Spleen (tissue), 11 donors: ENCODE data around the gene CPLX3. TPM values are rescaled to one million over a fixed set of nuclear protein-coding genes. Genes with fewer than 3 reads are reported as not detected.

Source experiments
- DNase-seq: peaks from one replicate; pipeline ENCODE4 v3.0.0-alpha.2; 2020
- H3K27ac ChIP-seq, 8 donors: fragments of 200-600 bp; sonication (generic) in 7 of 8; 1 replicate in 4 of 8; 2 replicates in 4 of 8; pipeline versions ENCODE4 v1.5.0 to v1.8.0; 2016 to 2021; ENCODE audit warnings: inconsistent platforms in 4 of 8, mild to moderate bottlenecking in 4 of 8, moderate library complexity in 1 of 8
- H3K27me3 ChIP-seq, 7 donors: fragments of 200-600 bp; sonication (generic) in 6 of 7; replicated peaks in 1 of 7; 1 replicate in 4 of 7; 2 replicates in 3 of 7; pipeline versions ENCODE4 v1.5.0 to v1.8.0; 2016 to 2021; ENCODE audit warnings: inconsistent platforms in 3 of 7, mild to moderate bottlenecking in 1 of 7
- H3K36me3 ChIP-seq, 6 donors: fragments of 200-600 bp; sonication (generic) in 5 of 6; 1 replicate in 4 of 6; 2 replicates in 2 of 6; pipeline versions ENCODE4 v1.5.0 to v1.8.0; 2016 to 2021; ENCODE audit warnings: inconsistent platforms in 2 of 6
- H3K4me1 ChIP-seq, 6 donors: fragments of 200-600 bp; sonication (generic) in 5 of 6; 1 replicate in 3 of 6; 2 replicates in 3 of 6; pipeline versions ENCODE4 v1.5.0 to v1.8.0; 2016 to 2021; ENCODE audit warnings: inconsistent platforms in 3 of 6
- H3K4me3 ChIP-seq, 8 donors: fragments of 200-600 bp; sonication (generic) in 7 of 8; 1 replicate in 4 of 8; 2 replicates in 4 of 8; pipeline versions ENCODE4 v1.5.0 to v1.8.0; 2016 to 2021; ENCODE audit warnings: inconsistent platforms in 4 of 8, mild to moderate bottlenecking in 4 of 8, moderate library complexity in 2 of 8
- H3K9me3 ChIP-seq, 8 donors: fragments of 200-600 bp; sonication (generic) in 7 of 8; 1 replicate in 4 of 8; 2 replicates in 4 of 8; pipeline versions ENCODE4 v1.5.0 to v1.8.0; 2016 to 2021; ENCODE audit warnings: inconsistent platforms in 4 of 8
- POLR2A ChIP-seq, 3 donors: fragments of 450-650 bp; IDR thresholded peaks; one replicate each; pipeline ENCODE4 v1.5.1; 2017; ENCODE audit warnings: antibody characterized with exemption in 3 of 3, mild to moderate bottlenecking in 1 of 3
- POLR2AphosphoS5 ChIP-seq, 3 donors: sonication (generic); formaldehyde crosslinking; IDR thresholded peaks; one replicate each; pipeline ENCODE4 v1.5.1; 2017; ENCODE audit warnings: antibody characterized with exemption in 3 of 3
- WGBS, 5 donors: extraction: QIAGEN DNeasy Blood & Tissue Kit in 3 of 5; methylation state at CpG; one replicate each; pipeline versions ENCODE4 v1.1.5 to v1.1.7; 2013 to 2018; 5-methylcytosine and 5-hydroxymethylcytosine counted together
- intact Hi-C: fragments of 100-400 bp; cut with DNase I; formaldehyde crosslinking; loops from one replicate; pipeline ENCODE4 v1.15.0; 2023; ENCODE audit warnings: low total_unique reads
- polyA plus RNA-seq, 3 donors: library from polyadenylated mRNA; stranded (reverse); fragments of 200-250 nt; gene quantifications; one replicate each; pipeline ENCODE4 v1.2.1, GENCODE V29; 2013
- total RNA-seq, 7 donors: library from RNA; depleted of rRNA in 3 of 7; stranded (reverse); fragments of >200 nt in 3 of 7; fragmentation: NEBNext Ultra II Directional in 4 of 7; extraction: Animal tissue kit (Norgen Biotek cat#: 25700) in 4 of 7; gene quantifications; one replicate each; pipeline versions ENCODE4 v1.1.0 to v1.2.1, GENCODE V29; 2016 to 2021
- TF ChIP-seq, protein P1 (sequence below), 11 experiments: fragments of 200-600 bp in 7 of 11; fragments of 450-650 bp in 4 of 11; sonication (generic) in 4 of 11; IDR thresholded peaks in 8 of 11; conservative IDR thresholded peaks in 3 of 11; 1 replicate in 7 of 11; 2 replicates in 4 of 11; pipeline versions ENCODE4 v1.4.0 to v1.8.0; 2016 to 2021; ENCODE audit warnings: antibody characterized with exemption in 11 of 11, inconsistent platforms in 4 of 11, mild to moderate bottlenecking in 1 of 11
- donor health status: healthy with polysubstance abuse.
- donor health status: DM: no; HTN: no; CAD: no; lungs with moderate emphysema.
- donor health status: DM: no; HTN: no; CAD: no.
- donor health status: Bipolar disorder and iron deficiency.
- donor health status: healthy.
- donor health status: DM: no; HTN: no; CAD: no.
- donor health status: DM: yes; HTN: yes; CAD: no.

Gene CPLX3
- total and polyA plus RNA-seq, 10 donors: 17.7 to 207 (median 39.1) TPM

DNA sequence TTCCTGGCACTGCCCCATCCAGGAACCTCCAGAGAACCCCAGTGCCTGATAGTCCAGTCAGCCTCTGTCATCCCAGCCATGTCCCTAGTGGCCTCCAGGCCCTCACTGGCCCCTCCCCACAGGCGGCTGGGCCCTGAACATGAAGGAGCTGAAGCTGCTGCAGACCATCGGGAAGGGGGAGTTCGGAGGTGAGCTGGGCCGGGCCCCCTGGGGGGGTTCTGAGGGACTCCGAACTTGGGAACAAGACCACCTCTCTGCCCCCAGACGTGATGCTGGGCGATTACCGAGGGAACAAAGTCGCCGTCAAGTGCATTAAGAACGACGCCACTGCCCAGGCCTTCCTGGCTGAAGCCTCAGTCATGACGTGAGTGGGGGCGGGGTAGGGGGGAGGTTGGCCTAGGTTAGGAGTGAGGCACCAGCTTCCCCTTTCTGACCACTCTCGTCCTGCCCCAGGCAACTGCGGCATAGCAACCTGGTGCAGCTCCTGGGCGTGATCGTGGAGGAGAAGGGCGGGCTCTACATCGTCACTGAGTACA lies 25.8 kb upstream of the CPLX3 start:
- intact Hi-C loops: loop anchor here (5.0 kb wide), 1 partner anchor 33 kb away; no protein-coding TSS in a partner anchor
- H3K27ac ChIP-seq: peak overlapping the region in 5 of 8 donors; percentile 81 to 99 (median 99)
- H3K36me3 ChIP-seq: peaks cover 0 to 98% (median 59%) of the 10 kb centered on the region in 6 donors
- TF ChIP-seq, protein P1, sequence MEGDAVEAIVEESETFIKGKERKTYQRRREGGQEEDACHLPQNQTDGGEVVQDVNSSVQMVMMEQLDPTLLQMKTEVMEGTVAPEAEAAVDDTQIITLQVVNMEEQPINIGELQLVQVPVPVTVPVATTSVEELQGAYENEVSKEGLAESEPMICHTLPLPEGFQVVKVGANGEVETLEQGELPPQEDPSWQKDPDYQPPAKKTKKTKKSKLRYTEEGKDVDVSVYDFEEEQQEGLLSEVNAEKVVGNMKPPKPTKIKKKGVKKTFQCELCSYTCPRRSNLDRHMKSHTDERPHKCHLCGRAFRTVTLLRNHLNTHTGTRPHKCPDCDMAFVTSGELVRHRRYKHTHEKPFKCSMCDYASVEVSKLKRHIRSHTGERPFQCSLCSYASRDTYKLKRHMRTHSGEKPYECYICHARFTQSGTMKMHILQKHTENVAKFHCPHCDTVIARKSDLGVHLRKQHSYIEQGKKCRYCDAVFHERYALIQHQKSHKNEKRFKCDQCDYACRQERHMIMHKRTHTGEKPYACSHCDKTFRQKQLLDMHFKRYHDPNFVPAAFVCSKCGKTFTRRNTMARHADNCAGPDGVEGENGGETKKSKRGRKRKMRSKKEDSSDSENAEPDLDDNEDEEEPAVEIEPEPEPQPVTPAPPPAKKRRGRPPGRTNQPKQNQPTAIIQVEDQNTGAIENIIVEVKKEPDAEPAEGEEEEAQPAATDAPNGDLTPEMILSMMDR (IDR thresholded peaks at IDR 0.05 in 8 of 11, conservative IDR thresholded peaks at IDR 0.05 in 3 of 11): no peak
- no peak for TF ChIP-seq POLR2A (IDR thresholded peaks at IDR 0.05)
- TF ChIP-seq POLR2AphosphoS5 (IDR thresholded peaks at IDR 0.05): no peak
- peak; percentile 87 for DNase-seq
- no peaks in the 10 kb centered on the region for H3K27me3 ChIP-seq
- peak overlapping the region in 1 of 8 donors; percentile 44 for H3K4me3 ChIP-seq
- H3K9me3 ChIP-seq: no peaks in the 10 kb centered on the region
- peaks cover 47 to 62% (median 54%) of the 10 kb centered on the region in 6 donors for H3K4me1 ChIP-seq
- 78 to 90% (median 85%) methylated on average over 16 to 20 of the region's 20 CpGs for WGBS, 5 donors

DNA sequence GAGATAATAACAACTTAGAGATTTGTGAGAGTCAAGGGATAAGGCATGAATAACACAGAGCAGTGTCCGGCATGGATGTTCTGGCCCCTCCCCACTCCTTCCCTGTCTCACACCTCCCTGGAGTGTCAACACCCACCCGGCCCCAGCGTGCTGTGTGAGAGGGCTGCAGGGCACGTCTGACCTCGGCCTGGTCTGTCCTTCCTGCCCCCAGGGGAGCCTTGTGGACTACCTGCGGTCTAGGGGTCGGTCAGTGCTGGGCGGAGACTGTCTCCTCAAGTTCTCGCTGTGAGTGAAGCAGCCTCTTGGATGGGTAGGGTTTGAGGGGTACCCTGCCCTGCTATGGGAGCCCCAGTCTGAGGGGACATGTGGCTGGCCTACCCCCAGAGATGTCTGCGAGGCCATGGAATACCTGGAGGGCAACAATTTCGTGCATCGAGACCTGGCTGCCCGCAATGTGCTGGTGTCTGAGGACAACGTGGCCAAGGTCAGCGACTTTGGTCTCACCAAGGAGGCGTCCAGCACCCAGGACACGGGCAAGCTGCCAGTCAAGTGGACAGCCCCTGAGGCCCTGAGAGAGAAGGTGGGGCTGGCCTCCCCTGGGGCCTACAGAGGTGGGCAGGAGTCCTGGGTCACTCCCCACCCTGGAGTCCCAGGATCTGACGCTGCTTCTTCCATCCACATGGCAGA lies 25.0 kb upstream of the CPLX3 start:
- no peaks in the 10 kb centered on the region for H3K9me3 ChIP-seq
- H3K27ac ChIP-seq: peak overlapping the region in 3 of 8 donors; percentile 99
- peaks cover 0 to 89% (median 59%) of the 10 kb centered on the region in 6 donors for H3K36me3 ChIP-seq
- no peak for TF ChIP-seq POLR2A (IDR thresholded peaks at IDR 0.05)
- peak in 2 of 3 donors; percentile 16 to 68 for TF ChIP-seq POLR2AphosphoS5 (IDR thresholded peaks at IDR 0.05)
- WGBS, 5 donors: 83 to 90% (median 90%) methylated on average over 9 to 18 of the region's 18 CpGs
- intact Hi-C loops: loop anchor here (5.0 kb wide), 1 partner anchor 34 kb away; no protein-coding TSS in a partner anchor
- no peak overlapping the region for H3K4me3 ChIP-seq
- H3K4me1 ChIP-seq: peaks cover 39 to 54% (median 46%) of the 10 kb centered on the region in 6 donors
- DNase-seq: no peak
- H3K27me3 ChIP-seq: no peaks in the 10 kb centered on the region

DNA sequence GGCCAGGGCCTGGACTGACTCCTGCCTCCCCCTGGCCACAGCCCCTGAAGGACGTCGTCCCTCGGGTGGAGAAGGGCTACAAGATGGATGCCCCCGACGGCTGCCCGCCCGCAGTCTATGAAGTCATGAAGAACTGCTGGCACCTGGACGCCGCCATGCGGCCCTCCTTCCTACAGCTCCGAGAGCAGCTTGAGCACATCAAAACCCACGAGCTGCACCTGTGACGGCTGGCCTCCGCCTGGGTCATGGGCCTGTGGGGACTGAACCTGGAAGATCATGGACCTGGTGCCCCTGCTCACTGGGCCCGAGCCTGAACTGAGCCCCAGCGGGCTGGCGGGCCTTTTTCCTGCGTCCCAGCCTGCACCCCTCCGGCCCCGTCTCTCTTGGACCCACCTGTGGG lies 24.1 kb upstream of the CPLX3 start:
- no peak overlapping the region for H3K4me3 ChIP-seq
- DNase-seq: no peak
- intact Hi-C loops: loop anchor here (5.0 kb wide), 1 partner anchor 35 kb away; no protein-coding TSS in a partner anchor

DNA sequence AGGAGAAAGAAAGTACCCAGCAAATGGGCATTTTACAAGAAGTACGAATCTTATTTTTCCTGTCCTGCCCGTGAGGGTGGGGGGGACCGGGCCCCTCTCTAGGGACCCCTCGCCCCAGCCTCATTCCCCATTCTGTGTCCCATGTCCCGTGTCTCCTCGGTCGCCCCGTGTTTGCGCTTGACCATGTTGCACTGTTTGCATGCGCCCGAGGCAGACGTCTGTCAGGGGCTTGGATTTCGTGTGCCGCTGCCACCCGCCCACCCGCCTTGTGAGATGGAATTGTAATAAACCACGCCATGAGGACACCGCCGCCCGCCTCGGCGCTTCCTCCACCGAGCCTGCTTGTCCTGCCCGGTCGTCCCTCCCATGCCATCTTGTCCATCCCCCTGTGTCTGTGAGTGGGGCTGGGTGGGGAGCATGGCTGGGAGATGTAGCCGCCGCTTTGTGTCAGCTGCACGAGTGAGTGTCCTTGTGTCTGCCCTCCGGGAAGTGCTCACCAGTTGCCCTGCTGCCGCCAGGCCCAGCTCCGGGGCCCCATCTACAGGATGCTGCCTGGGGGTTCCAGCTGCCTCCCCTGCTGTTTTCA lies 23.5 kb upstream of the CPLX3 start:
- H3K27me3 ChIP-seq: no peaks in the 10 kb centered on the region
- no peak overlapping the region for H3K4me3 ChIP-seq
- peaks cover 24 to 45% (median 32%) of the 10 kb centered on the region in 6 donors for H3K4me1 ChIP-seq
- intact Hi-C loops: loop anchor here (5.0 kb wide), 1 partner anchor 36 kb away; no protein-coding TSS in a partner anchor
- DNase-seq: no peak
- peaks cover 0 to 74% (median 59%) of the 10 kb centered on the region in 6 donors for H3K36me3 ChIP-seq
- no peaks in the 10 kb centered on the region for H3K9me3 ChIP-seq
- 88 to 92% (median 90%) methylated on average over 29 to 31 of the region's 31 CpGs for WGBS, 5 donors
- TF ChIP-seq POLR2AphosphoS5 (IDR thresholded peaks at IDR 0.05): peak in 1 of 3 donors; percentile 56
- TF ChIP-seq, protein P1 (IDR thresholded peaks at IDR 0.05 in 8 of 11, conservative IDR thresholded peaks at IDR 0.05 in 3 of 11): no peak
- no peak overlapping the region for H3K27ac ChIP-seq

More for the DNA sequence above, 24.1 kb upstream of the CPLX3 start:
- H3K27me3 ChIP-seq: no peaks in the 10 kb centered on the region
- peaks cover 0 to 81% (median 59%) of the 10 kb centered on the region in 6 donors for H3K36me3 ChIP-seq
- peaks cover 31 to 46% (median 38%) of the 10 kb centered on the region in 6 donors for H3K4me1 ChIP-seq
- TF ChIP-seq POLR2A (IDR thresholded peaks at IDR 0.05) (no peak), POLR2AphosphoS5 (IDR thresholded peaks at IDR 0.05) (peak in 1 of 3 donors; percentile 67)
- TF ChIP-seq, protein P1 (IDR thresholded peaks at IDR 0.05 in 8 of 11, conservative IDR thresholded peaks at IDR 0.05 in 3 of 11): no peak
- no peaks in the 10 kb centered on the region for H3K9me3 ChIP-seq
- no peak overlapping the region for H3K27ac ChIP-seq
- whole genome bisulfite sequencing, 5 donors: 81 to 96% (median 93%) methylated on average over 12 to 20 of the region's 20 CpGs
